Endodermal cell (in vitro differentiated cells): ENCODE results near the gene FAM168A. TPM values are rescaled to one million over a fixed set of nuclear protein-coding genes. Genes with fewer than 3 reads are reported as not detected.

Experiments
- DNase-seq: peaks from one replicate; pipeline ENCODE4 v3.0.0-alpha.2; 2017
- H3K27ac ChIP-seq: 2 replicates; pipeline ENCODE4 v1.5.1; 2013; ENCODE audit warnings: mild to moderate bottlenecking, low read depth, low read length, moderate library complexity
- H3K27me3 ChIP-seq: 2 replicates; pipeline ENCODE4 v1.6.1; 2013; ENCODE audit warnings: mild to moderate bottlenecking, low read length, moderate library complexity; ENCODE audit not compliant: insufficient read depth, control insufficient read depth, poor library complexity, severe bottlenecking
- H3K36me3 ChIP-seq: 2 replicates; pipeline ENCODE4 v1.7.0; 2013; ENCODE audit warnings: mild to moderate bottlenecking, low read length, moderate library complexity; ENCODE audit not compliant: control insufficient read depth, insufficient read depth
- H3K4me1 ChIP-seq: one replicate; pipeline ENCODE4 v1.7.0; 2013; ENCODE audit warnings: low read length; ENCODE audit not compliant: control insufficient read depth, insufficient read depth
- H3K4me3 ChIP-seq: 2 replicates; pipeline ENCODE4 v1.5.1; 2013; ENCODE audit warnings: mild to moderate bottlenecking, low read length, moderate library complexity
- H3K9ac ChIP-seq: 2 replicates; pipeline ENCODE4 v1.6.1; 2013; ENCODE audit warnings: mild to moderate bottlenecking, low read length, moderate library complexity; ENCODE audit not compliant: poor library complexity, severe bottlenecking; ENCODE audit errors: extremely low read depth
- H3K9me3 ChIP-seq: 2 replicates; pipeline ENCODE4 v1.6.1; 2013; ENCODE audit warnings: mild to moderate bottlenecking, low read length, moderate library complexity; ENCODE audit not compliant: control insufficient read depth
- H3K27ac Mint-ChIP-seq: 2 replicates; pipeline ENCODE4 v1.8.0; 2020; ENCODE audit warnings: mixed read lengths
- H3K27me3 Mint-ChIP-seq: 2 replicates; pipeline ENCODE4 v1.8.0; 2021; ENCODE audit warnings: mild to moderate bottlenecking, mixed read lengths; ENCODE audit not compliant: insufficient read depth
- H3K36me3 Mint-ChIP-seq: 2 replicates; pipeline ENCODE4 v1.8.0; 2020; ENCODE audit warnings: low read depth, mixed read lengths
- H3K4me1 Mint-ChIP-seq: 2 replicates; pipeline ENCODE4 v1.8.0; 2020; ENCODE audit warnings: mixed read lengths
- H3K4me3 Mint-ChIP-seq: 2 replicates; pipeline ENCODE4 v1.8.0; 2020; ENCODE audit warnings: mild to moderate bottlenecking, moderate library complexity, mixed read lengths
- H3K9me3 Mint-ChIP-seq: 2 replicates; pipeline ENCODE4 v1.8.0; 2020; ENCODE audit warnings: mild to moderate bottlenecking, mixed read lengths
- CTCF ChIP-seq: fragments of 200-600 bp; sonication (generic); conservative IDR thresholded peaks from 2 replicates; pipeline ENCODE4 v1.5.0; 2021; ENCODE audit warnings: antibody characterized with exemption, mild to moderate bottlenecking
- WGBS, 2 experiments: methylation state at CpG; one replicate each; pipeline versions ENCODE4 v1.1.5 to v1.1.7; 2013; ENCODE audit warnings: missing lambda C conversion rate in 2 of 2, mixed read lengths in 1 of 2; ENCODE audit not compliant: insufficient coverage in 1 of 2, insufficient read length in 1 of 2; 5-methylcytosine and 5-hydroxymethylcytosine counted together
- total RNA-seq, 2 donors: library from RNA; stranded (reverse); fragmentation: NEBNext Ultra II Directional in 1 of 2; extraction: Animal tissue kit (Norgen Biotek cat#: 25700) in 1 of 2; gene quantifications; 2 replicates in 1 of 2; 3 replicates in 1 of 2; pipeline ENCODE4 v1.2.1, GENCODE V29; 2021

Gene FAM168A
- total RNA-seq, 2 donors from 2014 or later: 27.4 to 31.6 TPM

DNA sequence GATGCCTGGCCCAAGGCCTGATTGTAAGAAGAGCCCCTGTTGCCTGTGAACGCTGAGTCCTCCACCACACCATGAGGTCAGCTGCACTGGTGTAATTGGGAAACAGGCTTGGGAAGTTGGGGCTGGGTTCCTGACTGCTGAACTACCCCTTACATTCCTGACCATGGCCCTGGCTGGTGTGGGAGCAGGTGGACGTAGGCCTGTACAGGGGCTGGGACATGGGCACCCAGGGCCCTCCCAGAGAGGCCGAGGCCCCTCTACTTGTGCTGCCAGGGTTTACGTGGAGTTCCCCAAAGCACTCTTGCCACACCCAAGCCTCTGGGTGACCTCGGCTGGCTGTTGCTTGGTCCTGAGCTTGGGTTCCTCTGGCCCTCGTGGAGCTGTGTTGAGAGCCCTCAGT lies 216.3 kb downstream of the FAM168A start:
- no peak overlapping the region for H3K27ac Mint-ChIP-seq
- H3K4me3 ChIP-seq: no peak overlapping the region
- H3K9me3 Mint-ChIP-seq: no peaks in the 10 kb centered on the region
- no peaks in the 10 kb centered on the region for H3K9me3 ChIP-seq
- no peak for TF ChIP-seq CTCF
- WGBS, 2 experiments: 90 to 92% methylated on average over 4 to 6 of the region's 6 CpGs
- no peak for DNase-seq
- H3K36me3 ChIP-seq: no peaks in the 10 kb centered on the region
- no peaks in the 10 kb centered on the region for H3K36me3 Mint-ChIP-seq
- H3K9ac ChIP-seq: no peak overlapping the region
- no peak overlapping the region for H3K27ac ChIP-seq
- no peak overlapping the region for H3K4me3 Mint-ChIP-seq
- peaks cover 9% of the 10 kb centered on the region for H3K4me1 Mint-ChIP-seq
- no peaks in the 10 kb centered on the region for H3K4me1 ChIP-seq
- no peaks in the 10 kb centered on the region for H3K27me3 ChIP-seq
- peaks cover 7% of the 10 kb centered on the region for H3K27me3 Mint-ChIP-seq

DNA sequence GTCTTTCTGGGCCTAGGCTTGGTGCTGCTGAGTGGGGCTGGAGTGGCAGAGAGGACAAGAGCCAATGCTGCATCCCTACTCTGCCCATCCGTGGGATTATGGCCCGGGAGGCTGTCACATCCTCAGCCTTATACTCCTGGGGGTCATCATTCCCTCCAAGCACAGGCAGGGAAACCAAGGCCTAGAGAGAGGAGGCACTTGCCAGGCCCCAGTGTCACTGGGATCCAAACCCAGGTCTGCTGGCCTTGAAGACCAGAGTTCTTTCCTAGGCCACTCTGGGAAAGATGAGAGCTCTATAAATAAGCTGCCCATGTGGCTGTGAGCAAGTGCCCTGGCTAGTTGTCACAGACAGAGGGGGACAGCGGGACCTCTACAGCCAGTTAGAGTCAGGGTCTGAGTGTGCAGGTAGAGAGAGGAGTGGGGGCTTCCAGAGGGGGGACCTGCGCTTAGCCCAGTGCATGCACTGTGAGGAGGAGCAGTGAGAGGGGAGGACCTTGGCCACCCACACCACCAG lies 217.0 kb downstream of the FAM168A start:
- H3K36me3 Mint-ChIP-seq: no peaks in the 10 kb centered on the region
- Histone ChIP-seq H3K9me3 (no peaks in the 10 kb centered on the region), H3K4me1 (no peaks in the 10 kb centered on the region), H3K27me3 (no peaks in the 10 kb centered on the region), H3K36me3 (no peaks in the 10 kb centered on the region), H3K27ac (no peak overlapping the region), H3K4me3 (no peak overlapping the region), H3K9ac (no peak overlapping the region)
- WGBS, 2 experiments: 84 to 91% methylated on average over 3 to 4 of the region's 4 CpGs
- no peak for TF ChIP-seq CTCF
- no peak overlapping the region for H3K27ac Mint-ChIP-seq
- H3K4me1 Mint-ChIP-seq: peaks cover 9% of the 10 kb centered on the region
- no peak overlapping the region for H3K4me3 Mint-ChIP-seq
- no peak for DNase-seq
- H3K9me3 Mint-ChIP-seq: no peaks in the 10 kb centered on the region
- H3K27me3 Mint-ChIP-seq: peaks cover 7% of the 10 kb centered on the region

- peaks cover 4% of the 10 kb centered on the region for H3K4me1 ChIP-seq
- no peaks in the 10 kb centered on the region for H3K36me3 ChIP-seq
- Mint-ChIP-seq H3K4me3 (no peak overlapping the region), H3K27ac (no peak overlapping the region), H3K9me3 (no peaks in the 10 kb centered on the region), H3K4me1 (peaks cover 12% of the 10 kb centered on the region), H3K36me3 (no peaks in the 10 kb centered on the region), H3K27me3 (peaks cover 7% of the 10 kb centered on the region)
- no peak for DNase-seq
- no peak overlapping the region for H3K4me3 ChIP-seq
- no peaks in the 10 kb centered on the region for H3K27me3 ChIP-seq
- H3K9me3 ChIP-seq: no peaks in the 10 kb centered on the region
- TF ChIP-seq CTCF: no peak
- H3K27ac ChIP-seq: no peak overlapping the region
- no peak overlapping the region for H3K9ac ChIP-seq
- 81 to 92% methylated on average over 6 to 7 of the region's 7 CpGs for WGBS, 2 experiments
Observed at GRCh38 chr11:73380331-73380730, 217.6 kb downstream of the FAM168A start.
